Panc1 (cell line): ENCODE measurements around the gene SNX4.

Experiments used
- CTCF ChIP-seq: fragments of 450-650 bp; IDR thresholded peaks from 2 replicates; pipeline ENCODE4 v1.5.1; 2017; ENCODE audit warnings: mild to moderate bottlenecking
- REST ChIP-seq, 2 experiments: IDR thresholded peaks; 2 replicates each; pipeline ENCODE4 v1.6.1; 2011 to 2012; ENCODE audit warnings: low read depth in 2 of 2, control low read depth in 1 of 2, low read length in 1 of 2, mild to moderate bottlenecking in 1 of 2, moderate library complexity in 1 of 2; ENCODE audit not compliant: insufficient read depth in 1 of 2

GRCh38 chr3:125519678-125520562, at the start of gene SNX4:
- TF ChIP-seq REST (IDR thresholded peaks at IDR 0.05; ENCODE audit: insufficient read depth in 1 of 2, low read depth in 2 of 2, low read length in 1 of 2) (no peak), CTCF (no peak)
